Skeletal muscle tissue (tissue), 4 donors: Measurements from ENCODE around the gene KRTAP10-1. TPM values are rescaled to one million over a fixed set of nuclear protein-coding genes. Genes with fewer than 3 reads are reported as not detected.

Experiments used
- H3K27ac ChIP-seq: one replicate; pipeline ENCODE4 v1.7.0; 2013; ENCODE audit warnings: mild to moderate bottlenecking, low read depth, low read length, inconsistent platforms
- H3K27me3 ChIP-seq, 3 donors: one replicate each; pipeline ENCODE4 v1.7.0; 2013; ENCODE audit warnings: low read length in 3 of 3; ENCODE audit not compliant: control insufficient read depth in 3 of 3, insufficient read depth in 3 of 3
- H3K36me3 ChIP-seq, 3 donors: one replicate each; pipeline ENCODE4 v1.7.0; 2013; ENCODE audit warnings: low read length in 3 of 3; ENCODE audit not compliant: control insufficient read depth in 3 of 3, insufficient read depth in 3 of 3
- H3K4me1 ChIP-seq, 3 donors: one replicate each; pipeline ENCODE4 v1.7.0; 2013; ENCODE audit warnings: low read length in 3 of 3, mild to moderate bottlenecking in 3 of 3; ENCODE audit not compliant: control insufficient read depth in 3 of 3, insufficient read depth in 3 of 3
- H3K4me3 ChIP-seq, 3 donors: one replicate each; pipeline ENCODE4 v1.7.0; 2013; ENCODE audit warnings: low read length in 3 of 3
- H3K9ac ChIP-seq, 3 donors: one replicate each; pipeline ENCODE4 v1.7.0; 2013; ENCODE audit warnings: low read length in 3 of 3, mild to moderate bottlenecking in 3 of 3, moderate library complexity in 2 of 3, low read depth in 1 of 3
- H3K9me3 ChIP-seq, 3 donors: one replicate each; pipeline ENCODE4 v1.7.0; 2013; ENCODE audit warnings: low read length in 3 of 3; ENCODE audit not compliant: control insufficient read depth in 3 of 3
- total RNA-seq: library from RNA; depleted of rRNA; stranded (reverse); fragments of >200 nt; gene quantifications from one replicate; pipeline ENCODE4 v1.2.3, GENCODE V29; 2014
- donor health status: Osteomylitis.

Gene KRTAP10-1
- total RNA-seq, 1 donor from 2014 or later = not detected

DNA sequence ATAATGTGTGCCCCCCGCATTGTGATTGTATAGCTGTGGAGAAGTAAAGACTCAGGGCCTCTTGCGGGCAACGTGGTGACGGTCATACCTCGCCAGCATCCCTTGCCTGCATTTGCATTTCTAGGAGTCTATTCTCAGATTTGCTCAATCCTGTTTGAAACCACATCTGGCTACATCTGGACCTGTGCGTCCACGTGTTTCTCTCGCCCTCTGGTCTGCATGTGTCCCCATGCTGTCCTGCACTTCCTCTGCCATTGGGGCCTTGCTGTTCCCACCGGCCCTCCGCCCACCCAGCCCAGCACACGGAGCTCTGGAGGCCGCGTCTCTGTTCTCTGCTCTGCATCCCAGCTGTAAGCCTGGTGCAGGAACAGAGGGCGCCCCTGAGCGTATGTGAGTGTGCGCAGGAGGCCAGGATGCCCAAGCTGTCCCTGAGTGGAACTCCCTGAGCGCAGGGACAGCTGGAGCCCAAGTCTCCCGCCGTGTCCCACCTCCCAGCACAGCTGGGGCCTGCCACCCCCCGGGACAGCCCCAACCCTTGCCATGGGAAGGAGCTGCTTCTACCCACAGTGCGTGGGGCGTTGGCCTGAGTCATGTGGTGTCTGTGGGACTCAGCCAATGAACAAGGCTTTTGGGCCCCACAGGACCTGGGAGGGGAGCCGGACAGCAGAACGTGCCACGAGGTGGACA, 9.7 kb upstream of the KRTAP10-1 start:
- H3K27me3 ChIP-seq = peaks cover 41 to 58% (median 45%) of the 10 kb centered on the region in 3 donors

DNA sequence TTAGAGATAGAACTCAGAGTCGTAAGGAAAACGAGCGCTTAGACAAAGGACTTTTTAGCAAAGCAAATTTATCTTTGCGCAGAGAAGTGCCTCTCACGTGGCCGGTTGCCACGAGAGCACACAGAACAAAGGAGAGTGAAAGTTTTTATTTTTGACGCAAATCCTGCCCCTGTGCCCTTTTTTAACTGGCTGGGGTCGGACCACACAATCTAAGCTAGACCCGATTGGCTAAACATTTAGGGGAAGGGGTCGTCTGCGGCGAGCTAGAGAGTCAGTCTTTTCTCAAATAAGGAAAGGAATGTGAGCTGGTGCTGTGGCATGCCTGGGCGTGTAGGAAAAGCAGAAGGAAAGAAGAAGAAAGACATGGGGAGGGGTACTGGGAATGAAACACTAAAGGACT, 8.9 kb upstream of the KRTAP10-1 start:
- Histone ChIP-seq H3K9me3 (peaks cover 0 to 6% (median 0%) of the 10 kb centered on the region in 3 donors), H3K27me3 (peaks cover 35 to 51% (median 41%) of the 10 kb centered on the region in 3 donors), H3K9ac (no peak overlapping the region), H3K4me3 (no peak overlapping the region), H3K4me1 (no peaks in the 10 kb centered on the region), H3K27ac (no peak overlapping the region), H3K36me3 (no peaks in the 10 kb centered on the region)

More for the DNA sequence above, 9.7 kb upstream of the KRTAP10-1 start:
- H3K9ac ChIP-seq = no peak overlapping the region
- no peaks in the 10 kb centered on the region for H3K36me3 ChIP-seq
- H3K9me3 ChIP-seq = peaks cover 0 to 8% (median 0%) of the 10 kb centered on the region in 3 donors
- no peak overlapping the region for H3K27ac ChIP-seq
- no peak overlapping the region for H3K4me3 ChIP-seq
- no peaks in the 10 kb centered on the region for H3K4me1 ChIP-seq

DNA sequence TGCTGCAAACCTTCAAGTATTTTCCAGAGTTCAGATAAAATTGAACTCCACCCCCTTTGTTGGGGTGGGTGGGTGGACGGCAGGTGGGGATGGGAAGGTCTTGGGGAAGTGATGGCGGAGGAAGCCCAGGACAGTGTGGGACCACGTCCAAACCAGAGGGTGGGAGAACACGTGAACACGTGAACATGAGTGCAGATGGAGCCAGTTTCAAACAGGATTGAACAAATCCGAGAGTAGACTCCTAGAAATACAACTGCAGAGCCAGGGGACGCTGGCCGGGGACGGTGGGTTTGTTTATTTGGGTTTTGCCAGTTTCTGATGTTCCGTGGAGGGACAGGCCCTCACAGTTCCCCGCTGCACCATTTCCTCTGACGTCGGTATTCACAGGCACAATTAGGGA, 8.4 kb upstream of the KRTAP10-1 start:
- no peaks in the 10 kb centered on the region for H3K36me3 ChIP-seq
- H3K9me3 ChIP-seq = peaks cover 0 to 6% (median 0%) of the 10 kb centered on the region in 3 donors
- no peak overlapping the region for H3K9ac ChIP-seq
- peaks cover 35 to 49% (median 40%) of the 10 kb centered on the region in 3 donors for H3K27me3 ChIP-seq
- no peak overlapping the region for H3K4me3 ChIP-seq
- H3K4me1 ChIP-seq = no peaks in the 10 kb centered on the region
- no peak overlapping the region for H3K27ac ChIP-seq

DNA sequence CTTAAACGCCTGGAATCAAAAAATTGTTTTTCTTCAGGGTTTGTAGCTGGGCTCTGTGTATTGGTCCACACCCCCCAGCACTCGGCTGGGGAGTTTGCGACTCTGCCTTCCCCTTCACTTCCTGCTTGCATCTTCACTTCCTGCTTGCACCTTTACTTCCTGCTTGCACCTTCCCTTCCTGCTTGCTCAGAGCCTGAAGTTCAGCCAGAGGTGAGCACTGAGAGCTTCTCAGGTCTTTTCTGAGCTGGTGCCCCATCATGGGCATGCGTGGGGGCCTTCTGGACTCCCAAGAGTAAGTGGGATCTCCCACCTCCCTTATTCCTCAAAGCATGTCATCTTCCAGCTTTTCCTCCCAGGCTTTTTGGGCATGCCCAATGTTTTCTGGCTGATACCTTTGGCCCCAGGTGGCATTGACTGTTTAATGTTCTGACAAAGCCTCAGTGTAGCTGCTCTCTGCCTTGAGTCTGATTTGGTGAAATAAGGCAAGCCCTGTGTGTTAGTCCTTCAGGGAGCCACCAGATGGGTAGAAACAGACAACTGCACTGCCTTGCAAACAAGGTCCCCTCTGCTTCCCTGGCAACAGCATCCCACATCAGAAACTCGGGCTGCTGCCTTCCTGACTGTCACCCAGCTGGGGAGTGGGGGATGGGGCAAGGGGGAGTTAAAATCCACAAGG, 7.8 kb upstream of the KRTAP10-1 start:
- Histone ChIP-seq H3K9me3 (peaks cover 0 to 6% (median 2%) of the 10 kb centered on the region in 3 donors), H3K27ac (no peak overlapping the region), H3K4me3 (no peak overlapping the region), H3K36me3 (no peaks in the 10 kb centered on the region), H3K27me3 (peaks cover 32 to 47% (median 37%) of the 10 kb centered on the region in 3 donors), H3K4me1 (no peaks in the 10 kb centered on the region), H3K9ac (no peak overlapping the region)

DNA sequence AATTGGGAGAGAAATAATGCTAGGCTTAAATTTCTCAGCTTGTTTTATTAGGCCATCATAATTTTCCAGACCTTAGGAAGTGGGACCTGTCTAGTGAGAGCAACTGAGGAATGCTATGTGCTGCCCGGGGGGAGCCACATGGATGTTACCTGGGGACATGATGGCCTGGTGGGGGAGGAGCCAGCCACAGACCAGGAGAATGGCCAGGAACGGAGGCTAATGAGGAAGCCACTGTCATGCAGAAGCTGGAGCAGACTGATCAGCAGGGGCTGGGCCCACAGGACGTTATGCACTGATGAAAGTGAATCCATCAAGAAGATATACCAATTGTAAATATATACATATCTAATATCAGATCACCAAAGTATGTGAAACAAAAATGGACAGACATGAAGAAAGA, 4.6 kb upstream of the KRTAP10-1 start:
- no peak overlapping the region for H3K9ac ChIP-seq

DNA sequence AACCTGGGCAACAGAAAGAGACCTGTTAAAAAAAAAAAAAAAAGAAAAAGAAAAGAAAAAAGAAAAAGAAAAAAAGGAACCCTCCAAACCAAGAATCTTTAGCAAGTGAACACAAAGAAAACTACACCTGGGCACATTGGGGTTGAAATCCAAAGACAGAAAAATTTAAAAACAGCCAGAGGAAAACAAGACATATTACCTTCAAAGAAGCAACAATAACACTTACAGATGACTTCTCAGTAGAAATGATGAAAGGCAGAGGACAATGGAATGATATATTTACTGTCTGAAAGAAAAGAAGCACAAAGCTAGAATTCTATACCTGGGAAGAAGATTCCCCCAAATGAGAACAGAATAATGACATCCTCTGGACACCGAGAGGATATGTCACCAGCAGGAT, 2.7 kb upstream of the KRTAP10-1 start:
- Histone ChIP-seq H3K4me3 (no peak overlapping the region), H3K27me3 (peaks cover 17 to 37% (median 25%) of the 10 kb centered on the region in 3 donors), H3K9ac (no peak overlapping the region), H3K36me3 (no peaks in the 10 kb centered on the region), H3K9me3 (peaks cover 0 to 7% (median 6%) of the 10 kb centered on the region in 3 donors), H3K27ac (no peak overlapping the region), H3K4me1 (no peaks in the 10 kb centered on the region)

More for the DNA sequence above, 4.6 kb upstream of the KRTAP10-1 start:
- Histone ChIP-seq H3K4me3 (no peak overlapping the region), H3K36me3 (no peaks in the 10 kb centered on the region), H3K9me3 (peaks cover 0 to 7% (median 6%) of the 10 kb centered on the region in 3 donors), H3K27ac (no peak overlapping the region), H3K4me1 (no peaks in the 10 kb centered on the region), H3K27me3 (peaks cover 21 to 37% (median 31%) of the 10 kb centered on the region in 3 donors)

DNA sequence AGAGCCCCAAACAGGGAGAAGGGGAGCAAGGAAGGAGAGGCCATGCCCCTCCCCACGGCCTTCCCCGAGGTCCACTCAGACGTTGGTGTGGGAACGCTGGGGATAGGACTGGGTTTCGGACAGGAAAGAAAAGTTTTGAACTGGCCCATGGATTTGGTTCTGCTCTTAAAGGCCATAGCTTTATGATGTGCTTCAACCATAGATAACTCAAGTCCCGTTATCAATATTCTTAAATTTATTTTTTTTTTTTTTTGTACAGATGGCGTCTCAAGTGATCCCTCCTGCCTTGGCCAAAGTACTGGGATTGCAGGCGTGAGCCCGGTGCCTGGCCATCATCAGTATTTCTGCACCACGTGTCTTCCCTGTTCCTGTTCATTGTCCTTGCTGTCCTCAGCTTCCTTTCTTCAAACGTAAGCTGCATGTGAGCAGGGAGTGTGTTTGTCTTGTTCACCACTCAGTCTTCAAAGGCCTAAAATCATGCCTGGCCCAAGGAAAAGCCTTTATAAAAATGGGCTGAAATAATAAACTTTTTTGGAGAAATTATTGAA, 820 bp upstream of the KRTAP10-1 start:
- Histone ChIP-seq H3K27ac (no peak overlapping the region), H3K4me1 (no peaks in the 10 kb centered on the region), H3K36me3 (no peaks in the 10 kb centered on the region), H3K9ac (no peak overlapping the region), H3K27me3 (peaks cover 15 to 39% (median 20%) of the 10 kb centered on the region in 3 donors), H3K4me3 (no peak overlapping the region), H3K9me3 (peaks cover 0 to 6% (median 2%) of the 10 kb centered on the region in 3 donors)

DNA sequence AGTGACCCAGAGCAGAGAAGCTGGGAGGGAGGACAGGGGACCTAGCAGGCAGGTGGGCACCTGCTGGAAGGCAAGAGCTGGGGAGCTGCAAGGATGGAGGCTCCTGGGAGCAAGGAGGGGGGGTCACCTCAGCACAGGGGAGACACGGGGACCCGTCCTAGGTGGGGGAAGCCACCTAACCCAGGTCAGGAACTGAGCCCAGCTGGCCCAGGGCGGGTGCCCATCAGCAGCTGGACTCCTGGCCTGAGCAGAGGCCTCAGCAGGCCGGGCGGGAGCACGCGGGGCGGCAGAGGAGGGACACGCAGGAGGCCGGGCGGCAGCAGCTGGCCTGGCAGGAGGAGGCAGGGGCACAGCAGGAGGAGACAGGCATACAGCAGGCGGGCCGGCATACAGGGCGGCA, 949 bp downstream of the KRTAP10-1 start:
- H3K27ac ChIP-seq = no peak overlapping the region
- peaks cover 0 to 6% (median 2%) of the 10 kb centered on the region in 3 donors for H3K9me3 ChIP-seq
- no peak overlapping the region for H3K9ac ChIP-seq
- H3K27me3 ChIP-seq = peaks cover 15 to 41% (median 25%) of the 10 kb centered on the region in 3 donors
- H3K4me3 ChIP-seq = no peak overlapping the region
- no peaks in the 10 kb centered on the region for H3K36me3 ChIP-seq
- no peaks in the 10 kb centered on the region for H3K4me1 ChIP-seq

DNA sequence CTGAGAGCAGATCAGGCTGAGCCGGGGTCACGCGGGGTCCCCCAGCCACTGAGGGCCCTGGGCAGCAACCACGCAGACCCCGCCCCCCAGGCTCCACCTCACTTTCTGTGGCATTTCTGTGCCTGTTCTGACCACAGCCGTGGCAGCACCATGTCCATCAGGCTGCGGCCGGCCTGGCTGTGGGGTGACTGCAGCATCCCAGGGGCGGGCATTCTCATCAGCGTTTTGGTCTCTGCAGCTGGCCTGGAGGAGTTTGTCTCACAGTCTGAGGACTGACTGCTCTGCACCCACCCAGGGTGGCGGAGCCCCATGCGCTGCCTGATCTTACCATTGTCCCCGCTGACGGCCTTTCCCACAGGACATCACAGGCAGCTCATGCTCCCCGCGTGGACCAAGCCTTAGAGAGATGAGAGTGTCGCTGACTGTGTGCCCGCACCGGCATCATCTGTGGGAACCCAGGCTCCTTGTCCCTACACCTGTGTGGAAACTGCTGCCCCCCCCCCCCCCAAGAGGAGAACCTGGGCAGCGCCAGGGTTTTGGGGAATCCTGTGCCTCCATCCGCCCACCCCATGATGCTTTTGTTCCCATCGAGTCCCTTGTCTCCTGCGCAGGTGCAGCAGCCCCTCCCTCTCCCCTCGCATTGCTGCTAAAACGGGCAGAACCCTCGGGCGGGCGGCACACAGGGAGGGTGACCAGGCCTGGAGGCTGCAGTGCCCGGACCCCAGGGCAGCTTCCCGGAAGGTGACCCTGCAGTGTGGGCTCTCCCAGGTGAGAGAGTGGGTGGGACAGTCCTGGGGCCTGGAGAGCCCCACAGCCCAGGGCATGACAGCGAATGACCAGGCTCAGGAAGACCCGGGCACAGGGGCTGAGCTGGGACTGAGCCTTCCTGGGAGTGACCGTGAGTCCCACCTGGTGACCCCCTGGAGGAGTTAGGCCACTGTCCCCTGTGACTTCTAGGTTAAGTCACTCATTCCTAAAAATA, 1.8 kb downstream of the KRTAP10-1 start:
- Histone ChIP-seq H3K27ac (no peak overlapping the region), H3K9me3 (peaks cover 0 to 6% (median 2%) of the 10 kb centered on the region in 3 donors), H3K36me3 (no peaks in the 10 kb centered on the region), H3K27me3 (peaks cover 15 to 45% (median 29%) of the 10 kb centered on the region in 3 donors), H3K4me3 (no peak overlapping the region), H3K4me1 (no peaks in the 10 kb centered on the region), H3K9ac (no peak overlapping the region)
